ENCODE measurements around the gene OGFRL1.

- TF ChIP-seq NR2C2 (CRISPR knock-in tag; IDR thresholded peaks at IDR 0.05): no peak
- TF ChIP-seq NR2C2 (tag; IDR thresholded peaks at IDR 0.05): no peak
- no peak for TF ChIP-seq USF2 (CRISPR knock-in tag; IDR thresholded peaks at IDR 0.05)
These were observed 38.0 kb downstream of the OGFRL1 start for GRCh38 chr6:71326611-71327010.
